Neural progenitor cell (in vitro differentiated cells): Measurements from ENCODE around the gene CAPN2.

Source experiments
- CTCF ChIP-seq: fragments of 200-600 bp; sonication (generic); IDR thresholded peaks from 2 replicates; pipeline ENCODE4 v1.5.1; 2017; ENCODE audit warnings: antibody characterized with exemption, mild to moderate bottlenecking
- EZH2phosphoT487 ChIP-seq: fragments of 200-600 bp; sonication (generic); IDR thresholded peaks from 2 replicates; pipeline ENCODE4 v1.6.1; 2017; ENCODE audit warnings: antibody characterized with exemption

- TF ChIP-seq CTCF (no peak), EZH2phosphoT487 (no peak)
These were observed 12.0 kb downstream of the CAPN2 start for GRCh38 chr1:223724376-223724775.
